Aorta (tissue), 5 donors: ENCODE data around the gene VANGL2. TPM values are rescaled to one million over a fixed set of nuclear protein-coding genes. Genes with fewer than 3 reads are reported as not detected.
A peak's percentile ranks its signal among the peaks of the same experiment; 100 is the strongest.

ENCODE experiments used
- ATAC-seq: fragments of 200-7000 bp; cut with Tn5 transposase; one replicate; pipeline ENCODE4 v1.9.1; 2022; ENCODE audit warnings: moderate library complexity; ENCODE audit not compliant: low FRiP score
- DNase-seq, 2 donors: peaks; one replicate each; pipeline ENCODE4 v3.0.0-alpha.2; 2020
- H3K27ac ChIP-seq, 2 donors: one replicate each; pipeline ENCODE4 v1.5.1; 2013; ENCODE audit warnings: low read length in 2 of 2, mild to moderate bottlenecking in 2 of 2, moderate library complexity in 2 of 2, control low read depth in 1 of 2, inconsistent platforms in 1 of 2, low read depth in 1 of 2
- H3K27me3 ChIP-seq, 2 donors: one replicate each; pipeline ENCODE4 v1.6.1; 2013; ENCODE audit warnings: control low read depth in 1 of 2, low read length in 1 of 2, mild to moderate bottlenecking in 1 of 2, moderate library complexity in 1 of 2; ENCODE audit not compliant: insufficient read depth in 2 of 2, control insufficient read depth in 1 of 2
- H3K36me3 ChIP-seq, 2 donors: one replicate each; pipeline ENCODE4 v1.6.1; 2013; ENCODE audit warnings: control low read depth in 1 of 2, low read length in 1 of 2, mild to moderate bottlenecking in 1 of 2; ENCODE audit not compliant: insufficient read depth in 2 of 2, control insufficient read depth in 1 of 2
- H3K4me1 ChIP-seq, 2 donors: one replicate each; pipeline ENCODE4 v1.6.1; 2013; ENCODE audit warnings: low read length in 2 of 2, control low read depth in 1 of 2, mild to moderate bottlenecking in 1 of 2, moderate library complexity in 1 of 2; ENCODE audit not compliant: insufficient read depth in 2 of 2, control insufficient read depth in 1 of 2
- H3K4me3 ChIP-seq, 2 donors: one replicate each; pipeline ENCODE4 v1.5.1; 2013; ENCODE audit warnings: low read length in 2 of 2, control low read depth in 1 of 2, mild to moderate bottlenecking in 1 of 2
- H3K9me3 ChIP-seq: one replicate; pipeline ENCODE4 v1.6.1; 2013; ENCODE audit warnings: mild to moderate bottlenecking, low read length; ENCODE audit not compliant: control insufficient read depth
- WGBS, 2 donors: extraction: QIAGEN DNeasy Blood & Tissue Kit; methylation state at CpG; one replicate each; pipeline ENCODE4 v1.1.7; 2013; 5-methylcytosine and 5-hydroxymethylcytosine counted together
- intact Hi-C, 2 donors: fragments of 100-400 bp; cut with DNase I; formaldehyde crosslinking; loops; one replicate each; pipeline versions ENCODE4 v1.14.2 to v1.15.0; 2022
- polyA plus RNA-seq, 2 donors: library from polyadenylated mRNA; stranded (reverse); fragments of 200-250 nt; gene quantifications; one replicate each; pipeline ENCODE4 v1.2.3, GENCODE V29; 2013
- total RNA-seq, 2 donors: library from RNA; stranded (reverse); fragmentation: NEBNext Ultra II Directional; extraction: Animal tissue kit (Norgen Biotek cat#: 25700); gene quantifications; one replicate each; pipeline ENCODE4 v1.2.1, GENCODE V29; 2021
- donor health status: healthy with polysubstance abuse.
- donor health status: Bipolar disorder and iron deficiency.
- donor health status: DM: no; HTN: no; CAD: no.
- donor health status: DM: no; HTN: no; CAD: no.
- donor health status: DM: yes; HTN: yes; CAD: no.

Gene VANGL2
- total and polyA plus RNA-seq, 4 donors, result 0.26 to 4.4 (median 0.92) TPM

DNA sequence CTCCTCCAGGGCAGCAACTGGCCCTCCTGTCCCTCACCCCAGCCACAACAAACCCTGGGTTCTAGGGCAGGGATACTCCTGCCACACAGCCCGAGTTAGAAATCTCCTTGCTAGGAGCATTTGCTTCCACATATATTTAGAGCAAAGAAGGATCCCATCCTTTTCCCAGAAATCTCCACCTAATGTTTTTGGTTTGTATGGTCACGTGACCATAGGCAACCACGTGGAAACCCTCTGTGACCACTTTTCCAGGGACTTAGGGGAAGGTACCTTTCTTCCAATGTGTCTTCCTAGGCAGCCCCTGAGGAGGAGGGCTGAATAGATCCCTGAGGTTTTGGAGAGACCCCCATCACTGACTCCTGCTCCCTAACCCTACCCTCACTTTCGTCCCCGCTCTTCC lies 25.5 kb downstream of the VANGL2 start:
- ATAC-seq (no peak), DNase-seq (no peak)
- H3K27me3 ChIP-seq, result no peaks in the 10 kb centered on the region
- no peak overlapping the region for H3K4me3 ChIP-seq
- intact Hi-C loops, result no loop called here
- no peak overlapping the region for H3K27ac ChIP-seq
- 87 to 89% methylated on average over 5 of the region's 5 CpGs for WGBS, 2 donors
- no peaks in the 10 kb centered on the region for H3K4me1 ChIP-seq
- no peaks in the 10 kb centered on the region for H3K36me3 ChIP-seq
- H3K9me3 ChIP-seq, result no peaks in the 10 kb centered on the region

DNA sequence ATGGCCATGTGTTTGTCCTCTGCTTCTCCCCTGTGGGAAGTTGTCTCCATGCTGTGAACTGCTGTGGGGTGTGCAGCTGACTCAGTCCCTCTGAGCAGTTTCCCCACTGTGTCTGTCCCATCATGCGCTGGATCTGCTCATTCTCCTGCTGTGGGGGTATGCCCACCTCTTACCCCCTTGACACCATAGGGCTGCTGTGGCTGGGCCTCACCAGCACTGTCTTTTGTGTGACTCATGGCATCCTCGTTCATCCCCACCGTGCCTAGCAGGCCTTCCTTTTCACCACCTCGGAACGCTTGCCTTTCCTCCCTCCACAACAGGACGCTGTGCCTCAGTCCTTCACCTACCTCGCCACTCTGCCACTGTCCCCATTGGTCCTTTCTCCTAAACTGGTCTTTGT lies 27.3 kb downstream of the VANGL2 start:
- Histone ChIP-seq H3K27ac (no peak overlapping the region), H3K36me3 (no peaks in the 10 kb centered on the region), H3K9me3 (no peaks in the 10 kb centered on the region), H3K4me3 (no peak overlapping the region), H3K4me1 (no peaks in the 10 kb centered on the region), H3K27me3 (no peaks in the 10 kb centered on the region)
- WGBS, 2 donors, result 87 to 88% methylated on average over 7 of the region's 7 CpGs
- ATAC-seq, result no peak
- intact Hi-C loops, result no loop called here
- DNase-seq, result no peak

DNA sequence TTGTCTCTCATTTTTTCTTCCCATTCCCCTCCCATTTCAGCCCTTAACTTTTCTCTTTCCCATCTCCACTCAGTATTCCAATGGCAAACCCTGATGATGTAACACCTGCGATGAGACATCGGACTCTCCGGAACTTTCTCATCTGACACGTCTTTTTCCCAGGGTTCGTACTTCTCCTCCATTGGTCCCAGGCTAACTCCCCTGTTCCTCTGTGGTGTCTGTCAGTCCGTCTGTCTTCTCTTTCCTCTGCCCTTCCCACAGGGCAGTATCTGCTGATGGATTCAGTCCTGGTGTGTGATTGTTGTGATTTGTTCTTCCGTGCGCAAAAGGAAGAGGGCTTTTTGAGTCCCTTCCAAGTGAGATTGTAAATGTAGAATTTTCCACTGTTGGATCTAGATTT lies 27.7 kb downstream of the VANGL2 start:
- Histone ChIP-seq H3K27me3 (no peaks in the 10 kb centered on the region), H3K4me1 (no peaks in the 10 kb centered on the region), H3K9me3 (no peaks in the 10 kb centered on the region), H3K27ac (no peak overlapping the region), H3K36me3 (no peaks in the 10 kb centered on the region), H3K4me3 (no peak overlapping the region)
- 88% methylated on average over 8 of the region's 8 CpGs for WGBS, 2 donors
- intact Hi-C loops, result no loop called here
- no peak for ATAC-seq
- no peak for DNase-seq

DNA sequence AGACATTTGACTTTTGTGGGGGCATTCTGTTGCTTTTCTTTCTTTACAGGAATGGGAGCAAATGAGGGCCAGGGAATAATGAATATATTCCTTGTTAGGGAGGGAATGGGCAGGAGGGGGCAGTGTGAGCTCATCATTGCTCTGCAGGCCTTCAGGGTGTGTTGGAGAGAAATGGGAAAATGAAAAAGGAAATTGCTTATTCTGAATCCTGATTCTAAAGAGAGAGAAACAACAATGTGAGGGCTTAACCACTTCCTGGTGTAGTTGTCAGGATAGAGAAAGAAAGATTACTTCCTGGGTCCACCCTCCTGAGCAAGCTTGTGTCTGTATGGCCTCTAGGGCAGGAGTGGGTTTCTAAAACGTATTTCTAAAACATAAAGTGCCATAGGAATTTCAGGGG lies 28.3 kb downstream of the VANGL2 start:
- Histone ChIP-seq H3K36me3 (no peaks in the 10 kb centered on the region), H3K4me3 (no peak overlapping the region), H3K4me1 (no peaks in the 10 kb centered on the region), H3K9me3 (no peaks in the 10 kb centered on the region), H3K27ac (no peak overlapping the region), H3K27me3 (no peaks in the 10 kb centered on the region)
- ATAC-seq (no peak), DNase-seq (peak in 1 of 2 donors; percentile 70)
- intact Hi-C loops, result no loop called here
- 67 to 79% methylated on average over 1 of the region's 1 CpG for WGBS, 2 donors

DNA sequence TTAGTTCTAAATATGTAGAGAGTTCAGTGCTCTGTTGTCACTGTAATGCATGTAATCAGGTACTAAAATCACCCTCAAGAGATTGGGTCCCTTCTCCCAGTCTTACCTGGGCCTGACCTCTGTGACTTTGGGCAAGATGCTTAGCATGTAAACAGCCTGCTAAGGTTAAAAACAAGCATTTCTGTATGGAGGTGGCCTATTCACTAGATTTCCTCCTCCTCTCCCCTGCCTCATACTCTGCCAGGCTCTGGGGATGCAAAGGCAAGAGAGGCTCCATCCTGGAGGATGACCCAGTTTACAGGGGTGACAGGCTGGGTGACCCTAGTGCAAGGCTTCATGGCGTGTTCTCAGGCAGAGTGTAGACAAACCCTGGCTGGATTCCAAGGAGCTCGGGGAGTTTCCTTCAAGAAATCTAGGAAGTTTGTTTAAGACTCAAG lies 28.8 kb downstream of the VANGL2 start:
- no peak overlapping the region for H3K27ac ChIP-seq
- no peaks in the 10 kb centered on the region for H3K27me3 ChIP-seq
- ATAC-seq, result no peak
- H3K36me3 ChIP-seq, result no peaks in the 10 kb centered on the region
- H3K9me3 ChIP-seq, result no peaks in the 10 kb centered on the region
- no peaks in the 10 kb centered on the region for H3K4me1 ChIP-seq
- WGBS, 2 donors, result 26% methylated on average over 2 of the region's 2 CpGs
- no peak overlapping the region for H3K4me3 ChIP-seq
- DNase-seq, result no peak
- intact Hi-C loops, result no loop called here

DNA sequence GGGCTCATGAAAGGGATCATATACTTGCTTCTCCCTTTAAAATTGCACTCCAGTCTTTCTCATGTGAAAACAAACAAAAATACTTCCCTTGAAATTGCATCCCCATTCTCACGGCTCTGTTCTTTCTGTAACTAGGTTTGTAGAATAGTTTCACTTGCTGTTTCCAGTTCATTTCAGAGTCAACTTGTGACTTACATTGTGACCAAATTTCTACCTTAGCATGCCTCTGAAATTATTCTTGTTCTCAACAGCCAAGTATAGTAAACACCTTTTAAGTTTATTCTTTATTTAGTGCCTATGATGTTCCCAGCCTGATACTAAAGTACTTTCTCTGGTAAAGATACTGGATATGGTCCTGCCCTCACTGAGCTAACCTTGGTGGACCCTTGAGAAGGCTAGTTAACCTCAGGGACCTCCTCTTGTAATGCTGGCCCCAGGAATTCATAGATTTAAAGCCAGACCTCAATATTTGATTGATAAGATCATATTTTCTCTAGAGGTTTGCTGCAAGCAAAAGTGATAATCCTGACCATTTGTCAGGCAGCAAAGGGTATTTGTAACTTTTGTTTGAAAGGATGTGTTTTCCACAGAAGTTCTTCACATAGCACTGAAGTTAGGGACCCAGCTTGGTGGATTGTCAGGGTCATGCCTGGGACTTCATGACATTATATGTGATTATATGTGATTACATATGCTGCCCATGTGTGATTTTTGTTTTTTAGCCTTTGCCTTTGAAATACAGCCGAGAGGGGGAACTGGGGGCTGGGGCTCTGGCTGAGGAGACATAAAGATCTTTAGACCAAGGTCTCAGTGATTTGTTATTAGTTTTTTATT lies 29.6 kb downstream of the VANGL2 start:
- Histone ChIP-seq H3K9me3 (no peaks in the 10 kb centered on the region), H3K27ac (no peak overlapping the region), H3K27me3 (peaks cover 0 to 2% of the 10 kb centered on the region in 2 donors), H3K4me1 (no peaks in the 10 kb centered on the region), H3K4me3 (no peak overlapping the region), H3K36me3 (no peaks in the 10 kb centered on the region)
- intact Hi-C loops, result no loop called here
- ATAC-seq, result no peak
- DNase-seq, result no peak
- WGBS, 2 donors, result 63 to 65% methylated on average over 2 of the region's 2 CpGs

DNA sequence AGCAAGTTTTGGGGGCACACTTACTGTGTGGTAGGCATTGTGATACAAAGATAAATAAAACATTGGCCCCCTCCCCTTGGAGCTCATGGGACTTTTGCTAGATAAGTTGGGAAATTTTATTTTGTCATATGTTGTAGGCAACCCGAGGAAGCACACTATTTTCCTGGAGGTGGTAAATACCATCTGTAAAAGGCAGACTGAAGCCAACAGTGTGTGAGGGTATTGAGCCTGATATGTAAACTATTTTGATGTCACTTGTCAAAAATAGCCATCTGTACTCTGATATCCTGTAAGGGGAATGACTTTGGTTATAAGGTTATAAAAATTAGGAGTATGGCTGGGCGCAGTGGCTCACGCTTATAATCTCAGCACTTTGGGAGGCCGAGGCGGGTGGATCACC lies 30.6 kb downstream of the VANGL2 start:
- no peak overlapping the region for H3K27ac ChIP-seq
- H3K4me3 ChIP-seq, result no peak overlapping the region
- H3K27me3 ChIP-seq, result peaks cover 0 to 2% of the 10 kb centered on the region in 2 donors
- H3K9me3 ChIP-seq, result no peaks in the 10 kb centered on the region
- 81 to 91% methylated on average over 5 of the region's 5 CpGs for WGBS, 2 donors
- ATAC-seq (no peak), DNase-seq (no peak)
- intact Hi-C loops, result no loop called here
- H3K4me1 ChIP-seq, result no peaks in the 10 kb centered on the region
- H3K36me3 ChIP-seq, result no peaks in the 10 kb centered on the region

DNA sequence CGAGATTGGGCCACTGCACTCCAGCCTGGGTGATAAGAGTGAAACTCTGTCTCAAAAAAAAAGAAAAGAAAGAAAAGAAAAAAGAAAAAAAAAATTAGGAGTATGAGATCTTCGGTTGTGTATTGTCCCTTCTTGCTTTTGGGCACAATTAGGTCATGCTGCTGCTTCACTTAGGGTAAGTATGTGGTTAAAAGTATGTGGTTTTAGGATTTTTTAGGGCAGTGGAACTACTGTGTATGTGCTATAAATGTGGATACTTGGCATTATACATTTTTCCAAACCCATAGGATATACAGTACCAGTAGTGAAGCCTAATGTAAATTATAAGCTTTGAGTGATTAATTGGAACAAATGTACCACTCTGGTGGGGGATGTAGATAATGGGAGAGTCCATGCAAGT lies 31.2 kb downstream of the VANGL2 start:
- H3K9me3 ChIP-seq, result no peaks in the 10 kb centered on the region
- WGBS, 2 donors, result 82 to 93% methylated on average over 2 of the region's 2 CpGs
- no peak overlapping the region for H3K4me3 ChIP-seq
- DNase-seq (no peak), ATAC-seq (no peak)
- peaks cover 0 to 2% of the 10 kb centered on the region in 2 donors for H3K27me3 ChIP-seq
- H3K27ac ChIP-seq, result no peak overlapping the region
- intact Hi-C loops, result no loop called here
- no peaks in the 10 kb centered on the region for H3K4me1 ChIP-seq
- H3K36me3 ChIP-seq, result no peaks in the 10 kb centered on the region

GRCh38 chr1:160432371-160432786 lies 32.0 kb downstream of the VANGL2 start:
- Histone ChIP-seq H3K27me3 (peaks cover 0 to 2% of the 10 kb centered on the region in 2 donors), H3K4me3 (no peak overlapping the region), H3K36me3 (no peaks in the 10 kb centered on the region), H3K9me3 (no peaks in the 10 kb centered on the region), H3K27ac (no peak overlapping the region), H3K4me1 (no peaks in the 10 kb centered on the region)
- DNase-seq, result no peak
- no peak for ATAC-seq
- intact Hi-C loops, result no loop called here
